ENCODE data around the gene ELOVL2.

DNA sequence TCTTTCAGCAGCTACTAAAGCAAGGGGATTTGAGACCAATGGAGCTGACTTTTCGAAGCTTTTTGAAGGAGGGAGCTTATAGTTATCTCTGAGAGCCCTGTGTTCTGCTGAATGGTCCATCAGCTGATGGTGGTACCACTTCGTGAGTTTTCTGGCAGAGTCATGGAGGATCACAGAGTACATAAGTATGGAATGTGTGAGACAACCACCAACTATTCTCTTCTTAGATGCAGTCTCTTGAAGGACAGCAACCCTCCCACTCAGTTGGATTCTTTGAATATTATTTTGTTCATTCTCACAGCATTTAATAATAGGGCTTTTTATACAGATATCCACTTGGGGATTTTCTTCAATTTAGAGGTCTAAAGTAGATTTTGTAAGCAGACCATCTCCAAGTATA is 75.3 kb downstream of the ELOVL2 start:
- TF ChIP-seq, protein P1, sequence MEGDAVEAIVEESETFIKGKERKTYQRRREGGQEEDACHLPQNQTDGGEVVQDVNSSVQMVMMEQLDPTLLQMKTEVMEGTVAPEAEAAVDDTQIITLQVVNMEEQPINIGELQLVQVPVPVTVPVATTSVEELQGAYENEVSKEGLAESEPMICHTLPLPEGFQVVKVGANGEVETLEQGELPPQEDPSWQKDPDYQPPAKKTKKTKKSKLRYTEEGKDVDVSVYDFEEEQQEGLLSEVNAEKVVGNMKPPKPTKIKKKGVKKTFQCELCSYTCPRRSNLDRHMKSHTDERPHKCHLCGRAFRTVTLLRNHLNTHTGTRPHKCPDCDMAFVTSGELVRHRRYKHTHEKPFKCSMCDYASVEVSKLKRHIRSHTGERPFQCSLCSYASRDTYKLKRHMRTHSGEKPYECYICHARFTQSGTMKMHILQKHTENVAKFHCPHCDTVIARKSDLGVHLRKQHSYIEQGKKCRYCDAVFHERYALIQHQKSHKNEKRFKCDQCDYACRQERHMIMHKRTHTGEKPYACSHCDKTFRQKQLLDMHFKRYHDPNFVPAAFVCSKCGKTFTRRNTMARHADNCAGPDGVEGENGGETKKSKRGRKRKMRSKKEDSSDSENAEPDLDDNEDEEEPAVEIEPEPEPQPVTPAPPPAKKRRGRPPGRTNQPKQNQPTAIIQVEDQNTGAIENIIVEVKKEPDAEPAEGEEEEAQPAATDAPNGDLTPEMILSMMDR (IDR thresholded peaks at IDR 0.05; ENCODE audit: low read depth, low read length) = no peak
- TF ChIP-seq MYC (IDR thresholded peaks at IDR 0.05; ENCODE audit: low read depth, low read length) (no peak), POLR2A (IDR thresholded peaks at IDR 0.05; ENCODE audit: extremely low read depth, insufficient read length) (no peak), MAX (IDR thresholded peaks at IDR 0.05; ENCODE audit: low read depth, low read length) (no peak)
